Measurements from ENCODE around the gene OLFML2A.

OLFML2A gene

GRCh38 chr9:124752967-124753366 lies 24.0 kb upstream of the OLFML2A start:
- H3K4me3 ChIP-seq (replicated peaks in 1 of 2; ENCODE audit: low read depth in 2 of 2, low read length in 2 of 2) = no peak overlapping the region
- TF ChIP-seq, protein P1, sequence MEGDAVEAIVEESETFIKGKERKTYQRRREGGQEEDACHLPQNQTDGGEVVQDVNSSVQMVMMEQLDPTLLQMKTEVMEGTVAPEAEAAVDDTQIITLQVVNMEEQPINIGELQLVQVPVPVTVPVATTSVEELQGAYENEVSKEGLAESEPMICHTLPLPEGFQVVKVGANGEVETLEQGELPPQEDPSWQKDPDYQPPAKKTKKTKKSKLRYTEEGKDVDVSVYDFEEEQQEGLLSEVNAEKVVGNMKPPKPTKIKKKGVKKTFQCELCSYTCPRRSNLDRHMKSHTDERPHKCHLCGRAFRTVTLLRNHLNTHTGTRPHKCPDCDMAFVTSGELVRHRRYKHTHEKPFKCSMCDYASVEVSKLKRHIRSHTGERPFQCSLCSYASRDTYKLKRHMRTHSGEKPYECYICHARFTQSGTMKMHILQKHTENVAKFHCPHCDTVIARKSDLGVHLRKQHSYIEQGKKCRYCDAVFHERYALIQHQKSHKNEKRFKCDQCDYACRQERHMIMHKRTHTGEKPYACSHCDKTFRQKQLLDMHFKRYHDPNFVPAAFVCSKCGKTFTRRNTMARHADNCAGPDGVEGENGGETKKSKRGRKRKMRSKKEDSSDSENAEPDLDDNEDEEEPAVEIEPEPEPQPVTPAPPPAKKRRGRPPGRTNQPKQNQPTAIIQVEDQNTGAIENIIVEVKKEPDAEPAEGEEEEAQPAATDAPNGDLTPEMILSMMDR (IDR thresholded peaks at IDR 0.05; ENCODE audit: low read depth, low read length) = no peak
- peak in 1 of 2 donors; percentile 72 for DNase-seq (ENCODE audit: low read depth in 2 of 2)

DNA sequence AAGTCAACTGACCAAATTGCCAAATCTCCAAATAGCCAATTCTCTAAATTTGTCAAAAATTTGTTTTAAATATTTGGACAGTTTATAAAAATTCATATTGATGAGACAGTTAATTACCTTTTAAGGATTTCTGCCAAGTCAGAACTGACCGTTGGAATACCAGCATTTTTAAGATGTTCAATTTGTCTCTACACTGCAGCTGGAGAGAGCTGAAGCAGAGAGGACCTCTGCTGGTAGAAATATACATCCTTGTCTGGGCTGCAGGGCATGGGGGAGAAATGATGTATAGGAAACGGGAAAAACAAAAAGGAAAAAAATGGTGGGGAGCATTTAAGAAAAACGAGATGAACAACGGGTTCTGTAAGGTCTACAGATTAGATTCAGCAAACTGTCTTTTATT lies 22.6 kb upstream of the OLFML2A start:
- TF ChIP-seq, protein P1 (IDR thresholded peaks at IDR 0.05; ENCODE audit: low read depth, low read length) = peak; percentile 53
- no peak overlapping the region for H3K4me3 ChIP-seq (replicated peaks in 1 of 2; ENCODE audit: low read depth in 2 of 2, low read length in 2 of 2)
- DNase-seq (ENCODE audit: low read depth in 2 of 2) = peak; percentile 48 to 53

GRCh38 chr9:124755061-124755460 lies 21.9 kb upstream of the OLFML2A start:
- DNase-seq (ENCODE audit: low read depth in 2 of 2) = no peak
- TF ChIP-seq, protein P1 (IDR thresholded peaks at IDR 0.05; ENCODE audit: low read depth, low read length) = no peak
- H3K4me3 ChIP-seq (replicated peaks in 1 of 2; ENCODE audit: low read depth in 2 of 2, low read length in 2 of 2) = no peak overlapping the region

- no peak for DNase-seq (ENCODE audit: low read depth in 2 of 2)
- H3K4me3 ChIP-seq (replicated peaks in 1 of 2; ENCODE audit: low read depth in 2 of 2, low read length in 2 of 2) = no peak overlapping the region
- TF ChIP-seq, protein P1 (IDR thresholded peaks at IDR 0.05; ENCODE audit: low read depth, low read length) = no peak
Observed at GRCh38 chr9:124756011-124756410, 20.9 kb upstream of the OLFML2A start.

GRCh38 chr9:124757616-124758015 lies 19.3 kb upstream of the OLFML2A start:
- TF ChIP-seq, protein P1 (IDR thresholded peaks at IDR 0.05; ENCODE audit: low read depth, low read length) = no peak
- DNase-seq (ENCODE audit: low read depth in 2 of 2) = no peak
- no peak overlapping the region for H3K4me3 ChIP-seq (replicated peaks in 1 of 2; ENCODE audit: low read depth in 2 of 2, low read length in 2 of 2)

GRCh38 chr9:124758061-124758460 lies 18.9 kb upstream of the OLFML2A start:
- no peak for DNase-seq (ENCODE audit: low read depth in 2 of 2)
- H3K4me3 ChIP-seq (replicated peaks in 1 of 2; ENCODE audit: low read depth in 2 of 2, low read length in 2 of 2) = no peak overlapping the region
- TF ChIP-seq, protein P1 (IDR thresholded peaks at IDR 0.05; ENCODE audit: low read depth, low read length) = no peak

- H3K4me3 ChIP-seq (replicated peaks in 1 of 2; ENCODE audit: low read depth in 2 of 2, low read length in 2 of 2) = no peak overlapping the region
- DNase-seq (ENCODE audit: low read depth in 2 of 2) = no peak
- TF ChIP-seq, protein P1 (IDR thresholded peaks at IDR 0.05; ENCODE audit: low read depth, low read length) = no peak
Observed at GRCh38 chr9:124758691-124759090, 18.2 kb upstream of the OLFML2A start.

Data from cardiac fibroblast (primary cell).